WTC11 (cell line): Measurements from ENCODE around the gene AQP12A. TPM values are rescaled to one million over a fixed set of nuclear protein-coding genes. Genes with fewer than 3 reads are reported as not detected.

ENCODE experiments used
- ATAC-seq: fragments of 200-7000 bp; cut with Tn5 transposase; 2 replicates; pipeline ENCODE4 v1.10.0; 2021; ENCODE audit warnings: mild to moderate bottlenecking, moderate library complexity
- CTCF ChIA-PET: fragments of 300-600 bp; sonication (Branson Sonifier 250); formaldehyde crosslinking; loops from one replicate; lab custom pipeline; 2021; ENCODE audit warnings: antibody characterized with exemption; lab: Charles Lee
- POLR2A ChIA-PET: fragments of 350-600 bp; sonication (Branson Sonifier 250); formaldehyde crosslinking; loops from one replicate; lab custom pipeline; 2021; ENCODE audit warnings: antibody characterized with exemption; lab: Charles Lee
- DNase-seq: peaks from one replicate; pipeline ENCODE4 v3.0.0; 2021; ENCODE audit warnings: low spot score
- H3K27ac Mint-ChIP-seq: 2 replicates; pipeline ENCODE4 v1.8.0; 2021; ENCODE audit warnings: mixed read lengths
- H3K27me3 Mint-ChIP-seq: 2 replicates; pipeline ENCODE4 v1.8.0; 2021; ENCODE audit warnings: low read depth, mild to moderate bottlenecking, moderate library complexity, mixed read lengths
- H3K36me3 Mint-ChIP-seq: 2 replicates; pipeline ENCODE4 v1.8.0; 2021; ENCODE audit warnings: mixed read lengths
- H3K4me1 Mint-ChIP-seq: 2 replicates; pipeline ENCODE4 v1.8.0; 2022; ENCODE audit warnings: mixed read lengths
- H3K4me3 Mint-ChIP-seq: 2 replicates; pipeline ENCODE4 v1.8.0; 2021; ENCODE audit warnings: mild to moderate bottlenecking, moderate library complexity, mixed read lengths
- H3K9me3 Mint-ChIP-seq: 2 replicates; pipeline ENCODE4 v1.8.0; 2021; ENCODE audit warnings: mixed read lengths
- CBFB ChIP-seq: sonication (generic); formaldehyde crosslinking; IDR thresholded peaks from 2 replicates; pipeline ENCODE4 v1.8.1; 2022; ENCODE audit warnings: mild to moderate bottlenecking, low read depth, missing genetic modification reagents
- EMX1 ChIP-seq: fragments of 250-450 bp; sonication (Bioruptor Pico); IDR thresholded peaks from 2 replicates; pipeline ENCODE4 v1.8.0; 2021; ENCODE audit warnings: mild to moderate bottlenecking
- FOXK1 ChIP-seq: sonication (generic); formaldehyde crosslinking; IDR thresholded peaks from 2 replicates; pipeline ENCODE4 v1.8.0; 2022; ENCODE audit warnings: mild to moderate bottlenecking, moderate library complexity, missing genetic modification reagents
- JAZF1 ChIP-seq: fragments of 250-450 bp; sonication (Bioruptor Pico); IDR thresholded peaks from 2 replicates; pipeline ENCODE4 v1.9.0; 2021; ENCODE audit warnings: moderate library complexity, mild to moderate bottlenecking, inconsistent platforms
- MXD4 ChIP-seq: fragments of 250-450 bp; sonication (Bioruptor Pico); IDR thresholded peaks from 2 replicates; pipeline ENCODE4 v1.8.0; 2021; ENCODE audit warnings: mild to moderate bottlenecking, moderate library complexity, borderline replicate concordance
- NFE2L1 ChIP-seq: sonication (generic); formaldehyde crosslinking; IDR thresholded peaks from 2 replicates; pipeline ENCODE4 v1.8.1; 2023; ENCODE audit warnings: missing genetic modification reagents
- NR1H2 ChIP-seq: sonication (generic); formaldehyde crosslinking; IDR thresholded peaks from 2 replicates; pipeline ENCODE4 v1.9.0; 2021; ENCODE audit warnings: mild to moderate bottlenecking, moderate library complexity, missing genetic modification reagents
- ZNF423 ChIP-seq: fragments of 250-450 bp; sonication (Bioruptor Pico); IDR thresholded peaks from 2 replicates; pipeline ENCODE4 v2.1.2; 2022; ENCODE audit warnings: mild to moderate bottlenecking, moderate library complexity
- total RNA-seq: library from RNA; stranded (reverse); gene quantifications from 3 replicates; pipeline ENCODE4 v1.2.3, GENCODE V29; 2021
- TF ChIP-seq, protein P1 (sequence below): sonication (generic); formaldehyde crosslinking; IDR thresholded peaks from 2 replicates; pipeline ENCODE4 v1.8.1; 2022; ENCODE audit warnings: mild to moderate bottlenecking, missing genetic modification reagents, moderate library complexity, borderline replicate concordance
- TF ChIP-seq, protein P2 (sequence below): fragments of 250-450 bp; sonication (Bioruptor Pico); IDR thresholded peaks from 2 replicates; pipeline ENCODE4 v1.9.0; 2021; ENCODE audit warnings: mild to moderate bottlenecking
- TF ChIP-seq, protein P3 (sequence below): fragments of 250-450 bp; sonication (Bioruptor Pico); IDR thresholded peaks from 2 replicates; pipeline ENCODE4 v1.9.0; 2021; ENCODE audit warnings: mild to moderate bottlenecking
- TF ChIP-seq, protein P4 (sequence below): sonication (generic); formaldehyde crosslinking; IDR thresholded peaks from 2 replicates; pipeline ENCODE4 v1.8.1; 2023; ENCODE audit warnings: mild to moderate bottlenecking, moderate library complexity, missing genetic modification reagents
- TF ChIP-seq, protein P5 (sequence below): sonication (generic); formaldehyde crosslinking; IDR thresholded peaks from 2 replicates; pipeline ENCODE4 v1.8.0; 2022; ENCODE audit warnings: mild to moderate bottlenecking, missing genetic modification reagents
- TF ChIP-seq, protein P6 (sequence below): sonication (generic); formaldehyde crosslinking; IDR thresholded peaks from 2 replicates; pipeline ENCODE4 v1.8.1; 2023; ENCODE audit warnings: mild to moderate bottlenecking, missing genetic modification reagents
- TF ChIP-seq, protein P7 (sequence below): fragments of 250-450 bp; sonication (Bioruptor Pico); IDR thresholded peaks from 2 replicates; pipeline ENCODE4 v1.8.0; 2021; ENCODE audit warnings: mild to moderate bottlenecking
- TF ChIP-seq, protein P8 (sequence below): sonication (generic); formaldehyde crosslinking; IDR thresholded peaks from 2 replicates; pipeline ENCODE4 v1.8.0; 2022; ENCODE audit warnings: mild to moderate bottlenecking, missing genetic modification reagents

Gene AQP12A
- total RNA-seq, 1 experiment from 2014 or later = not detected

DNA sequence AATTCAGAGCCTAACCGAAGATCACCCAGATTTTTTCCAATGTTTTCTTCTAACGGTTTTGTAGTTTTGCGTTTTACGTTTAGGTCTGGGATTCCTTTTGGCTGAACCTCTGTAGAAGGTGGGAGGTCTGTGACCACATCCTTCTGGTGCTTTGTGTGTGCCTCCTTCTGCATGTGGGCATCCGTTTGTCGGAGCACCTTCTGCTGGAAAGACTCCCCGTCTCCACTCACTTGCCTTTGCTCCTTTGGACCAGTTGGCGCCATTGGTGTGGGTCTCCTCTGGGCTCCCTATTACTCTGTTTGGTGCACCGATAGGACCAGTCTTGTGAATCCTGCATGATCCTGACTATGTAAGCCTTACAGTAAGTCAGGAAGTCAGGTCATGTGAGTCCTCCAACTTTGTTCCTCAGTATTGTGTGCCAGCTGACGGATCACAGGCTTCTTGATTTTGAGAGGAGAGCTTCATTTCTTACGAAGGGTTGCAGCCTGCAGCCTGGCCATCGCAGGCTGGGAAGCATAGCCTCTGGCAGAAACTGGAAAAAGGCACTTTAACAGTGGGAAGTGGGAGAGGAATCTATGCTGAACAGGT, 13.6 kb downstream of the AQP12A start:
- CTCF ChIA-PET = interaction anchor here (1.0 to 2.2 kb wide), 4 partner anchors 64 to 209 kb away, joined by 3 to 5 read pairs (median 4); no protein-coding TSS in a partner anchor
- Mint-ChIP-seq H3K9me3 (no peaks in the 10 kb centered on the region), H3K27ac (no peak overlapping the region), H3K27me3 (no peaks in the 10 kb centered on the region)
- TF ChIP-seq MXD4 (no peak), FOXK1 (CRISPR knock-in tag) (no peak), EMX1 (CRISPR knock-in tag) (no peak), NR1H2 (CRISPR knock-in tag) (no peak), NFE2L1 (CRISPR knock-in tag) (no peak), CBFB (CRISPR knock-in tag) (no peak), ZNF423 (CRISPR knock-in tag) (no peak), JAZF1 (CRISPR knock-in tag) (no peak)
- TF ChIP-seq, protein P1, sequence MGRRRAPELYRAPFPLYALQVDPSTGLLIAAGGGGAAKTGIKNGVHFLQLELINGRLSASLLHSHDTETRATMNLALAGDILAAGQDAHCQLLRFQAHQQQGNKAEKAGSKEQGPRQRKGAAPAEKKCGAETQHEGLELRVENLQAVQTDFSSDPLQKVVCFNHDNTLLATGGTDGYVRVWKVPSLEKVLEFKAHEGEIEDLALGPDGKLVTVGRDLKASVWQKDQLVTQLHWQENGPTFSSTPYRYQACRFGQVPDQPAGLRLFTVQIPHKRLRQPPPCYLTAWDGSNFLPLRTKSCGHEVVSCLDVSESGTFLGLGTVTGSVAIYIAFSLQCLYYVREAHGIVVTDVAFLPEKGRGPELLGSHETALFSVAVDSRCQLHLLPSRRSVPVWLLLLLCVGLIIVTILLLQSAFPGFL (CRISPR knock-in tag) = no peak
- TF ChIP-seq, protein P2, sequence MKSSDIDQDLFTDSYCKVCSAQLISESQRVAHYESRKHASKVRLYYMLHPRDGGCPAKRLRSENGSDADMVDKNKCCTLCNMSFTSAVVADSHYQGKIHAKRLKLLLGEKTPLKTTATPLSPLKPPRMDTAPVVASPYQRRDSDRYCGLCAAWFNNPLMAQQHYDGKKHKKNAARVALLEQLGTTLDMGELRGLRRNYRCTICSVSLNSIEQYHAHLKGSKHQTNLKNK = no peak
- TF ChIP-seq, protein P3, sequence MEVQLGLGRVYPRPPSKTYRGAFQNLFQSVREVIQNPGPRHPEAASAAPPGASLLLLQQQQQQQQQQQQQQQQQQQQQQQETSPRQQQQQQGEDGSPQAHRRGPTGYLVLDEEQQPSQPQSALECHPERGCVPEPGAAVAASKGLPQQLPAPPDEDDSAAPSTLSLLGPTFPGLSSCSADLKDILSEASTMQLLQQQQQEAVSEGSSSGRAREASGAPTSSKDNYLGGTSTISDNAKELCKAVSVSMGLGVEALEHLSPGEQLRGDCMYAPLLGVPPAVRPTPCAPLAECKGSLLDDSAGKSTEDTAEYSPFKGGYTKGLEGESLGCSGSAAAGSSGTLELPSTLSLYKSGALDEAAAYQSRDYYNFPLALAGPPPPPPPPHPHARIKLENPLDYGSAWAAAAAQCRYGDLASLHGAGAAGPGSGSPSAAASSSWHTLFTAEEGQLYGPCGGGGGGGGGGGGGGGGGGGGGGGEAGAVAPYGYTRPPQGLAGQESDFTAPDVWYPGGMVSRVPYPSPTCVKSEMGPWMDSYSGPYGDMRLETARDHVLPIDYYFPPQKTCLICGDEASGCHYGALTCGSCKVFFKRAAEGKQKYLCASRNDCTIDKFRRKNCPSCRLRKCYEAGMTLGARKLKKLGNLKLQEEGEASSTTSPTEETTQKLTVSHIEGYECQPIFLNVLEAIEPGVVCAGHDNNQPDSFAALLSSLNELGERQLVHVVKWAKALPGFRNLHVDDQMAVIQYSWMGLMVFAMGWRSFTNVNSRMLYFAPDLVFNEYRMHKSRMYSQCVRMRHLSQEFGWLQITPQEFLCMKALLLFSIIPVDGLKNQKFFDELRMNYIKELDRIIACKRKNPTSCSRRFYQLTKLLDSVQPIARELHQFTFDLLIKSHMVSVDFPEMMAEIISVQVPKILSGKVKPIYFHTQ (CRISPR knock-in tag) = no peak
- TF ChIP-seq, protein P4, sequence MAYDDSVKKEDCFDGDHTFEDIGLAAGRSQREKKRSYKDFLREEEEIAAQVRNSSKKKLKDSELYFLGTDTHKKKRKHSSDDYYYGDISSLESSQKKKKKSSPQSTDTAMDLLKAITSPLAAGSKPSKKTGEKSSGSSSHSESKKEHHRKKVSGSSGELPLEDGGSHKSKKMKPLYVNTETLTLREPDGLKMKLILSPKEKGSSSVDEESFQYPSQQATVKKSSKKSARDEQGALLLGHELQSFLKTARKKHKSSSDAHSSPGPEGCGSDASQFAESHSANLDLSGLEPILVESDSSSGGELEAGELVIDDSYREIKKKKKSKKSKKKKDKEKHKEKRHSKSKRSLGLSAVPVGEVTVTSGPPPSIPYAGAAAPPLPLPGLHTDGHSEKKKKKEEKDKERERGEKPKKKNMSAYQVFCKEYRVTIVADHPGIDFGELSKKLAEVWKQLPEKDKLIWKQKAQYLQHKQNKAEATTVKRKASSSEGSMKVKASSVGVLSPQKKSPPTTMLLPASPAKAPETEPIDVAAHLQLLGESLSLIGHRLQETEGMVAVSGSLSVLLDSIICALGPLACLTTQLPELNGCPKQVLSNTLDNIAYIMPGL (CRISPR knock-in tag) = no peak
- TF ChIP-seq, protein P5, sequence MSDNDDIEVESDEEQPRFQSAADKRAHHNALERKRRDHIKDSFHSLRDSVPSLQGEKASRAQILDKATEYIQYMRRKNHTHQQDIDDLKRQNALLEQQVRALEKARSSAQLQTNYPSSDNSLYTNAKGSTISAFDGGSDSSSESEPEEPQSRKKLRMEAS = no peak
- TF ChIP-seq, protein P6, sequence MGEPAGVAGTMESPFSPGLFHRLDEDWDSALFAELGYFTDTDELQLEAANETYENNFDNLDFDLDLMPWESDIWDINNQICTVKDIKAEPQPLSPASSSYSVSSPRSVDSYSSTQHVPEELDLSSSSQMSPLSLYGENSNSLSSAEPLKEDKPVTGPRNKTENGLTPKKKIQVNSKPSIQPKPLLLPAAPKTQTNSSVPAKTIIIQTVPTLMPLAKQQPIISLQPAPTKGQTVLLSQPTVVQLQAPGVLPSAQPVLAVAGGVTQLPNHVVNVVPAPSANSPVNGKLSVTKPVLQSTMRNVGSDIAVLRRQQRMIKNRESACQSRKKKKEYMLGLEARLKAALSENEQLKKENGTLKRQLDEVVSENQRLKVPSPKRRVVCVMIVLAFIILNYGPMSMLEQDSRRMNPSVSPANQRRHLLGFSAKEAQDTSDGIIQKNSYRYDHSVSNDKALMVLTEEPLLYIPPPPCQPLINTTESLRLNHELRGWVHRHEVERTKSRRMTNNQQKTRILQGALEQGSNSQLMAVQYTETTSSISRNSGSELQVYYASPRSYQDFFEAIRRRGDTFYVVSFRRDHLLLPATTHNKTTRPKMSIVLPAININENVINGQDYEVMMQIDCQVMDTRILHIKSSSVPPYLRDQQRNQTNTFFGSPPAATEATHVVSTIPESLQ (CRISPR knock-in tag) = no peak
- TF ChIP-seq, protein P7, sequence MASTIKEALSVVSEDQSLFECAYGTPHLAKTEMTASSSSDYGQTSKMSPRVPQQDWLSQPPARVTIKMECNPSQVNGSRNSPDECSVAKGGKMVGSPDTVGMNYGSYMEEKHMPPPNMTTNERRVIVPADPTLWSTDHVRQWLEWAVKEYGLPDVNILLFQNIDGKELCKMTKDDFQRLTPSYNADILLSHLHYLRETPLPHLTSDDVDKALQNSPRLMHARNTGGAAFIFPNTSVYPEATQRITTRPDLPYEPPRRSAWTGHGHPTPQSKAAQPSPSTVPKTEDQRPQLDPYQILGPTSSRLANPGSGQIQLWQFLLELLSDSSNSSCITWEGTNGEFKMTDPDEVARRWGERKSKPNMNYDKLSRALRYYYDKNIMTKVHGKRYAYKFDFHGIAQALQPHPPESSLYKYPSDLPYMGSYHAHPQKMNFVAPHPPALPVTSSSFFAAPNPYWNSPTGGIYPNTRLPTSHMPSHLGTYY = no peak
- TF ChIP-seq, protein P8, sequence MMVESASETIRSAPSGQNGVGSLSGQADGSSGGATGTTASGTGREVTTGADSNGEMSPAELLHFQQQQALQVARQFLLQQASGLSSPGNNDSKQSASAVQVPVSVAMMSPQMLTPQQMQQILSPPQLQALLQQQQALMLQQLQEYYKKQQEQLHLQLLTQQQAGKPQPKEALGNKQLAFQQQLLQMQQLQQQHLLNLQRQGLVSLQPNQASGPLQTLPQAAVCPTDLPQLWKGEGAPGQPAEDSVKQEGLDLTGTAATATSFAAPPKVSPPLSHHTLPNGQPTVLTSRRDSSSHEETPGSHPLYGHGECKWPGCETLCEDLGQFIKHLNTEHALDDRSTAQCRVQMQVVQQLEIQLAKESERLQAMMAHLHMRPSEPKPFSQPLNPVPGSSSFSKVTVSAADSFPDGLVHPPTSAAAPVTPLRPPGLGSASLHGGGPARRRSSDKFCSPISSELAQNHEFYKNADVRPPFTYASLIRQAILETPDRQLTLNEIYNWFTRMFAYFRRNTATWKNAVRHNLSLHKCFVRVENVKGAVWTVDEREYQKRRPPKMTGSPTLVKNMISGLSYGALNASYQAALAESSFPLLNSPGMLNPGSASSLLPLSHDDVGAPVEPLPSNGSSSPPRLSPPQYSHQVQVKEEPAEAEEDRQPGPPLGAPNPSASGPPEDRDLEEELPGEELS (CRISPR knock-in tag) = no peak
- TF ChIP-seq, all 79 proteins: peak for 0
- POLR2A ChIA-PET = no interaction called here
- Mint-ChIP-seq H3K4me1 (no peaks in the 10 kb centered on the region), H3K36me3 (no peaks in the 10 kb centered on the region), H3K4me3 (no peak overlapping the region)
- ATAC-seq = no peak
- DNase-seq = no peak
